Measurements from ENCODE around the gene GRAP2. TPM values are rescaled to one million over a fixed set of nuclear protein-coding genes. Genes with fewer than 3 reads are reported as not detected.

The GRAP2 gene
- total RNA-seq, 1 donor from 2014 or later: 38.4 TPM

GRCh38 chr22:39995393-39996252 lies 94.7 kb downstream of the GRAP2 start:
- Mint-ChIP-seq H3K4me3 (peak overlapping the region; percentile 29), H3K27me3 (peaks cover 43% of the 10 kb centered on the region)
- intact Hi-C loops (cut with micrococcal nuclease): no loop called here

GRCh38 chr22:39996732-39997131 lies 95.8 kb downstream of the GRAP2 start:
- H3K27ac Mint-ChIP-seq: no peak overlapping the region
- no peaks in the 10 kb centered on the region for H3K36me3 Mint-ChIP-seq (ENCODE audit: low read depth)
- intact Hi-C loops (cut with micrococcal nuclease): no loop called here
- H3K27me3 Mint-ChIP-seq: peaks cover 45% of the 10 kb centered on the region
- H3K4me1 Mint-ChIP-seq: peaks cover 5% of the 10 kb centered on the region
- no peaks in the 10 kb centered on the region for H3K9me3 Mint-ChIP-seq
- H3K4me3 Mint-ChIP-seq: no peak overlapping the region
- no peak for DNase-seq

More at GRCh38 chr22:39995393-39996252, 94.7 kb downstream of the GRAP2 start:
- Mint-ChIP-seq H3K9me3 (no peaks in the 10 kb centered on the region), H3K4me1 (peaks cover 5% of the 10 kb centered on the region), H3K36me3 (ENCODE audit: low read depth) (no peaks in the 10 kb centered on the region), H3K27ac (peak overlapping the region; percentile 14)
- DNase-seq: no peak

DNA sequence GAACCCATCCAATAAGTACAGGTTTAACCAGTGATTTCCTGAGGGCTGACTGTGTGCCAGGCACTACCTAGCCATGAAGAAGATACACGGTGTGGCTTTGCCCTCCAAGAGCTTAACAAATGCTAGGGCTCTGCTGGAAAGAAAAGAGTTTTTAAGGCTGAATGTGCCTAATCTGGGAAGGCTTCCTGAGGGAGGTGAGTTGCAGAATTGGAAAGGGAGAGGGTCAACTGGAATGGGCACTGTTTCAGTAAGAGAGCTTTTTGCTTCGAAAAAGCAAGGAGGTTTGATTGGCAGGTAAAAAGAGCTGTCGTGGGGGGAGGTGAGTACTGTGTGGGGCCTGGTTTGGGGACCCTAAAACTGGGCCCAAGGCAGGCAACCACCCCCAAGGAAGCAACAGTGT lies 96.5 kb downstream of the GRAP2 start:
- H3K27ac Mint-ChIP-seq: no peak overlapping the region
- H3K27me3 Mint-ChIP-seq: peaks cover 40% of the 10 kb centered on the region
- DNase-seq: no peak
- intact Hi-C loops (cut with micrococcal nuclease): no loop called here
- no peak overlapping the region for H3K4me3 Mint-ChIP-seq
- no peaks in the 10 kb centered on the region for H3K9me3 Mint-ChIP-seq
- no peaks in the 10 kb centered on the region for H3K36me3 Mint-ChIP-seq (ENCODE audit: low read depth)
- peaks cover 5% of the 10 kb centered on the region for H3K4me1 Mint-ChIP-seq

GRCh38 chr22:39997939-39998726 lies 97.2 kb downstream of the GRAP2 start:
- Mint-ChIP-seq H3K9me3 (no peaks in the 10 kb centered on the region), H3K36me3 (ENCODE audit: low read depth) (no peaks in the 10 kb centered on the region), H3K4me1 (peaks cover 5% of the 10 kb centered on the region), H3K27ac (no peak overlapping the region), H3K4me3 (no peak overlapping the region), H3K27me3 (peaks cover 37% of the 10 kb centered on the region)
- no peak for DNase-seq
- intact Hi-C loops (cut with micrococcal nuclease): no loop called here

GRCh38 chr22:39999144-39999757 lies 98.4 kb downstream of the GRAP2 start:
- intact Hi-C loops (cut with micrococcal nuclease): no loop called here
- no peak for DNase-seq
- peaks cover 29% of the 10 kb centered on the region for H3K27me3 Mint-ChIP-seq
- H3K27ac Mint-ChIP-seq: no peak overlapping the region
- H3K9me3 Mint-ChIP-seq: no peaks in the 10 kb centered on the region
- no peak overlapping the region for H3K4me3 Mint-ChIP-seq
- no peaks in the 10 kb centered on the region for H3K4me1 Mint-ChIP-seq
- H3K36me3 Mint-ChIP-seq (ENCODE audit: low read depth): no peaks in the 10 kb centered on the region

GRCh38 chr22:40000171-40000570 lies 99.3 kb downstream of the GRAP2 start:
- H3K27me3 Mint-ChIP-seq: peaks cover 29% of the 10 kb centered on the region
- DNase-seq: no peak
- intact Hi-C loops (cut with micrococcal nuclease): no loop called here
- H3K27ac Mint-ChIP-seq: no peak overlapping the region
- no peaks in the 10 kb centered on the region for H3K4me1 Mint-ChIP-seq
- no peaks in the 10 kb centered on the region for H3K36me3 Mint-ChIP-seq (ENCODE audit: low read depth)
- no peaks in the 10 kb centered on the region for H3K9me3 Mint-ChIP-seq
- H3K4me3 Mint-ChIP-seq: no peak overlapping the region

DNA sequence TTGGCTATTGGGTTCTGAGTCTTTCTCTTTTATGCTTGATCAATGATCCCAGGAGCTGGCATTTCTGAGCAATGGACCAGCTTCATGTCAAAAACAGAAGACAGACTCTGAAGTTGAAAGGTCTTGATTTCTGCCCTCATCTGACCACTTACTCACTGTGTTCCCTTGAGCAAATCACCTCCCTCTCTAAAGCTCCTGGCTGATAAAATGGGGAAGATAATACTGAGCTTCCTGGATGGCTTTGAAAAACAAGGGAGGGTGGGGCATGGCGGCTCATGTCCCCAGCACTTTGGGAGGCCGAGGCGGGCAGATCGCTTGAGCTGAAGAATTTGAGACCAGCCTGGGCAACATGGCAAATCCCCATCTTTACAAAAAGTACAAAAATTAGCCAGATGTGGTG lies 100.2 kb downstream of the GRAP2 start:
- no peak overlapping the region for H3K4me3 Mint-ChIP-seq
- intact Hi-C loops (cut with micrococcal nuclease): no loop called here
- no peak overlapping the region for H3K27ac Mint-ChIP-seq
- H3K36me3 Mint-ChIP-seq (ENCODE audit: low read depth): no peaks in the 10 kb centered on the region
- no peaks in the 10 kb centered on the region for H3K4me1 Mint-ChIP-seq
- DNase-seq: no peak
- H3K9me3 Mint-ChIP-seq: no peaks in the 10 kb centered on the region
- H3K27me3 Mint-ChIP-seq: peaks cover 24% of the 10 kb centered on the region

DNA sequence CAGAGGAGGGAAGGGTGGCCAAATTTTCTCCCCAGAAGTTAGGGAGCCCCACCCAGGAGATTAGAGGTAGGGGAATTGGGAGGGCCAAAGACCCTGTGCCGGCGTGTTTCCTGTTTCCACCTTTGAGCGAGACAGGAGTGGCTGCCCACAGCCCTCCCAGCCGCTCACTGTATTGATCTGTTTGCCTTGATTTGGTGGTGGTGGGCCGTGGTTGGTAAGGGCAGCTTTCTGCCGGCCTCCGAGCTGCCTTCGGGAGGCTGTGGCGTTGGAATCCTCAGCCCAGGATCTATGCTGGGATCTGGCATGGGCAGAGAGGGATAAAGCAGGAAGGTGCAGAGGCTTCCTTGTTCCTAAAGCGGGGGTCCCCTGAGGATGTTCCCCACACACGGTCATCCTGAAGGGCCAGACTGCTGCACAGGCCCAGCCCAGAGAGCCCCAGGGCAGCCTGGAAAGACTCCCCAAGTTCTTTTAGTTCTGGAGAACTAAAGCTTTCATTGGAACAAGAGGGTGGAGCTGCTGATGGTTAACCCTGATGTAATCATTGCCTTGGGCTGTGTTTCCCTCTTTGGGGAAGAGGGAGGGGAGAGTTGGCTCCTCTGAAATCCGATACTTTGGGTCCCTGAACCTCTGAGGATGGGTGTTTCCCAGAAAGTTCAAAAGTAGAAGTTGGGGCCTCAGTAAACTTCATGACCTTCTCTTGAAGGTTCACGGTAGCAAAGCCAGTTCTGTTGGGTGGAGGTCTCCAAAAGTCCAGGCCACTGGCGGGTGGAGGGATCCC lies 101.1 kb downstream of the GRAP2 start:
- Mint-ChIP-seq H3K9me3 (no peaks in the 10 kb centered on the region), H3K27me3 (peaks cover 21% of the 10 kb centered on the region), H3K4me3 (no peak overlapping the region), H3K27ac (no peak overlapping the region), H3K4me1 (no peaks in the 10 kb centered on the region), H3K36me3 (ENCODE audit: low read depth) (no peaks in the 10 kb centered on the region)
- no peak for DNase-seq
- intact Hi-C loops (cut with micrococcal nuclease): no loop called here

GRCh38 chr22:40002935-40003715 lies 102.2 kb downstream of the GRAP2 start:
- peaks cover 22% of the 10 kb centered on the region for H3K27me3 Mint-ChIP-seq
- no peak overlapping the region for H3K4me3 Mint-ChIP-seq
- H3K27ac Mint-ChIP-seq: no peak overlapping the region
- H3K9me3 Mint-ChIP-seq: no peaks in the 10 kb centered on the region
- no peak for DNase-seq
- peaks cover 2% of the 10 kb centered on the region for H3K4me1 Mint-ChIP-seq
- intact Hi-C loops (cut with micrococcal nuclease): no loop called here
- H3K36me3 Mint-ChIP-seq (ENCODE audit: low read depth): no peaks in the 10 kb centered on the region

DNA sequence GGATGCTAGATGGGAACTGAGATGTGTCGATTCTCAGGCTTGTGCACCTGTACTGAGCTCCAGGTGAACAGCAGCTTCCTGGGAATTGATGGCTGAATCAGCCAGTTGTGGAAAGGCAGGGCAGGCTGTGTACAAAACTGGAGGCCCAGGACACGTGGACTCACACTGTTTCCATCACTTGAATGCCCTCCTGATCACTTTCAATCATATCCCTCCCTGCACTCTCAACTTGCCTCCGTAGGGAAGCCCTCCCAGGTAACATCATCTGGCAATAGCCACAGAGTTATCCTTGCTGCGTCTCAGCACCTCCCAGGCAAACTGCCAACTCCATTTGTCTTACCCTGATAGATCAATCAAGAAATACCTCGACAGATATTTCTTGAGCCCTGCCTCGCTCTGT lies 104.0 kb downstream of the GRAP2 start:
- no peak for DNase-seq
- H3K4me1 Mint-ChIP-seq: peaks cover 9% of the 10 kb centered on the region
- peaks cover 30% of the 10 kb centered on the region for H3K27me3 Mint-ChIP-seq
- H3K9me3 Mint-ChIP-seq: no peaks in the 10 kb centered on the region
- no peaks in the 10 kb centered on the region for H3K36me3 Mint-ChIP-seq (ENCODE audit: low read depth)
- no peak overlapping the region for H3K4me3 Mint-ChIP-seq
- intact Hi-C loops (cut with micrococcal nuclease): no loop called here
- H3K27ac Mint-ChIP-seq: no peak overlapping the region

DNA sequence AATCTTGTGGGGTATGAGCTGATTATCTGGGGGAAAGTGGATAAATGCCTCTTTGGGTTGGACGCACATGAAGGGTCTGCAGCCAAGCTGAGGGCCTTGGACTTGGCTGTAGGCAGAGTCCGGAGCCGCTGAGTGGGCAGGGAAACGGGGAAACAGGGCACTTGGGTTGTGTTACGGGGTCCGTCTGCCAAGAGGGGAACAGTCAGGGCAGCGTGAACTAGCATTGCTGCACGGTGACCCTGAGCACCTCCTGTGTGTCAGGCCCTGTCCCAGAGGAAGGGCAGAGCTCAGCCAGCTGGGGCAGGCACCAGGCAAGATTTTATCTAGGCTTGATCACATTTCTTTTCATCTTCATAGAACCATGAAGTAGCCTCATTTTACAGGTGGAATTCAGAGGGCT lies 105.8 kb downstream of the GRAP2 start:
- Mint-ChIP-seq H3K27me3 (peaks cover 28% of the 10 kb centered on the region), H3K4me1 (peaks cover 9% of the 10 kb centered on the region), H3K4me3 (no peak overlapping the region)

DNA sequence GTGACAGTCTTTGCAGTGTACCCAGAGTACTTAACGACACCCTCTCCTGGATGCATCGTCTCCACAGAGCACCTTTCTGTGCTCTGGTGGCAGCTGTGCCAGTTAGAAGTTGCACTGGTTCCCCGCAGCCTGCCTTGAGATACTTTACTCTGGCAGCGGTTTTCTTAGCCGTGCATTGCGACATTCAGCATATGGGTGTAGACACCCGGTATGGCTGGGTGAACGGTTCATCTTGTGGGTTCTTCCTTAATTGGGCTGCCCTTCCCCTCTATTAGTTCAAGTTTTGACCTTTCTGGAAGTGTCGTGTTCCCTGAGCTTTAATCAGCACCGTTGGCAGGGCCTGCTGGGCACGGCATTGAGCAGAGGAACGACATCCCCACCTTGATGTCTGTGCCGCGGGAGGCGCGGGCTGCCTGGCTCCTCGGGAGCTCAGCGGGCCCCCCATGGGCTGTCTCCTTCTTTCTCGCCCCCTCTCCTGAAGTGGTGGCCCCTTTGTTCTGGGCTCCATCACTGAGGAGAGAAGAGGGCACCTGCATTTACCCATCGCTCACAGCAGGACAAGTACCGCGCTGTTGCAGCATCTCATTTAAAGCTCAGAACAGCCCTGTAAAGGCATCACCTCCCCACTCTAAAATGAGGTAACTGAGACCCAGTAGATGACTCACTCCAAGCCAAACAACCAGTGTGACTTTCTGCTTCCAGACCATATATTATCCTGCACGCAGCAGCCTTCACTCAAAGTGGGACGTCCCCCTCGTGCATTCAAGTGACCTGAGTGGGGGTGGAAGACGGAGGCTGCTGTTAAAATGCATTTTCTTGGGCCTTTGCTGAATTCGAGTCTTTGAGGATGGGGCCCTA lies 107.2 kb downstream of the GRAP2 start:
- H3K9me3 Mint-ChIP-seq: no peaks in the 10 kb centered on the region
- intact Hi-C loops (cut with micrococcal nuclease): no loop called here
- no peak overlapping the region for H3K4me3 Mint-ChIP-seq
- H3K27ac Mint-ChIP-seq: no peak overlapping the region
- peaks cover 29% of the 10 kb centered on the region for H3K27me3 Mint-ChIP-seq
- H3K36me3 Mint-ChIP-seq (ENCODE audit: low read depth): no peaks in the 10 kb centered on the region
- peaks cover 9% of the 10 kb centered on the region for H3K4me1 Mint-ChIP-seq
- DNase-seq: no peak

More for the DNA sequence above, 105.8 kb downstream of the GRAP2 start:
- no peak overlapping the region for H3K27ac Mint-ChIP-seq
- intact Hi-C loops (cut with micrococcal nuclease): no loop called here
- no peaks in the 10 kb centered on the region for H3K9me3 Mint-ChIP-seq
- DNase-seq: no peak
- H3K36me3 Mint-ChIP-seq (ENCODE audit: low read depth): no peaks in the 10 kb centered on the region
